Neuronal stem cell (in vitro differentiated cells): ENCODE data around the gene MISP.
A peak's percentile ranks its signal among the peaks of the same experiment; 100 is the strongest.

ENCODE experiments used
- DNase-seq: peaks from one replicate; pipeline ENCODE4 v3.0.0-alpha.2; 2013; ENCODE audit warnings: low spot score
- H2AFZ ChIP-seq: one replicate; pipeline ENCODE4 v1.6.1; 2013; ENCODE audit warnings: mild to moderate bottlenecking, low read length, inconsistent platforms
- H2AK5ac ChIP-seq: 2 replicates; pipeline ENCODE4 v1.6.1; 2013; ENCODE audit warnings: low read depth, mild to moderate bottlenecking, inconsistent platforms, low read length, moderate library complexity, mixed read lengths
- H2BK120ac ChIP-seq: 2 replicates; pipeline ENCODE4 v1.6.1; 2013; ENCODE audit warnings: low read depth, mild to moderate bottlenecking, inconsistent platforms, low read length, moderate library complexity, mixed read lengths
- H2BK12ac ChIP-seq: one replicate; pipeline ENCODE4 v1.6.1; 2013; ENCODE audit warnings: low read length, inconsistent platforms
- H2BK15ac ChIP-seq: 2 replicates; pipeline ENCODE4 v1.6.1; 2013; ENCODE audit warnings: mild to moderate bottlenecking, low read length, inconsistent platforms, mixed read lengths
- H2BK5ac ChIP-seq: one replicate; pipeline ENCODE4 v1.6.1; 2013; ENCODE audit warnings: inconsistent platforms, mild to moderate bottlenecking, low read length, moderate library complexity
- H3K14ac ChIP-seq: one replicate; pipeline ENCODE4 v1.6.1; 2013; ENCODE audit warnings: low read length, inconsistent platforms
- H3K18ac ChIP-seq: 2 replicates; pipeline ENCODE4 v1.6.1; 2013; ENCODE audit warnings: low read length, inconsistent platforms
- H3K23ac ChIP-seq: 2 replicates; pipeline ENCODE4 v1.6.1; 2013; ENCODE audit warnings: low read depth, mild to moderate bottlenecking, mixed read lengths, low read length, inconsistent platforms; ENCODE audit not compliant: poor library complexity
- H3K27ac ChIP-seq: replicated peaks from 3 replicates; pipeline ENCODE4 v1.5.1; 2013; ENCODE audit warnings: low read length, inconsistent platforms
- H3K27me3 ChIP-seq, 3 experiments: 2 replicates each; pipeline ENCODE4 v1.6.1; 2013; ENCODE audit warnings: low read length in 3 of 3, mild to moderate bottlenecking in 2 of 3, inconsistent platforms in 1 of 3, low read depth in 1 of 3, mixed read lengths in 1 of 3, moderate library complexity in 1 of 3; ENCODE audit not compliant: control insufficient read depth in 3 of 3, insufficient read depth in 3 of 3
- H3K36me3 ChIP-seq, 2 donors: replicated peaks in 1 of 2; 2 replicates each; pipeline ENCODE4 v1.6.1; 2013; ENCODE audit warnings: low read length in 2 of 2; ENCODE audit not compliant: control insufficient read depth in 2 of 2, insufficient read depth in 2 of 2
- H3K4ac ChIP-seq: 2 replicates; pipeline ENCODE4 v1.6.1; 2013; ENCODE audit warnings: inconsistent platforms, mild to moderate bottlenecking, low read length, moderate library complexity
- H3K4me1 ChIP-seq, 2 donors: 1 replicate in 1 of 2; 2 replicates in 1 of 2; pipeline ENCODE4 v1.6.1; 2013; ENCODE audit warnings: low read length in 2 of 2, low read depth in 1 of 2; ENCODE audit not compliant: control insufficient read depth in 2 of 2, insufficient read depth in 1 of 2
- H3K4me2 ChIP-seq: one replicate; pipeline ENCODE4 v1.6.1; 2013; ENCODE audit warnings: mild to moderate bottlenecking, low read length, inconsistent platforms; ENCODE audit not compliant: insufficient read depth, poor library complexity, severe bottlenecking
- H3K4me3 ChIP-seq, 2 donors: 2 replicates each; pipeline ENCODE4 v1.5.1; 2013; ENCODE audit warnings: low read length in 2 of 2, mild to moderate bottlenecking in 2 of 2, inconsistent platforms in 1 of 2, moderate library complexity in 1 of 2
- H3K79me1 ChIP-seq: one replicate; pipeline ENCODE4 v1.6.1; 2013; ENCODE audit warnings: low read depth, mild to moderate bottlenecking, inconsistent platforms, low read length, moderate library complexity
- H3K9ac ChIP-seq: one replicate; pipeline ENCODE4 v1.6.1; 2013; ENCODE audit warnings: mild to moderate bottlenecking, low read depth, low read length, inconsistent platforms; ENCODE audit not compliant: poor library complexity
- H3K9me3 ChIP-seq, 2 donors: replicated peaks in 1 of 2; 2 replicates each; pipeline versions ENCODE3 to v1.6.1; 2013; ENCODE audit warnings: low read length in 2 of 2, mild to moderate bottlenecking in 2 of 2, inconsistent platforms in 1 of 2, low read depth in 1 of 2, mixed read lengths in 1 of 2, moderate library complexity in 1 of 2; ENCODE audit not compliant: control insufficient read depth in 2 of 2, insufficient read depth in 1 of 2
- H4K8ac ChIP-seq: one replicate; pipeline ENCODE4 v1.6.1; 2013; ENCODE audit warnings: low read depth, mild to moderate bottlenecking, inconsistent platforms, low read length, moderate library complexity
- H4K91ac ChIP-seq: one replicate; pipeline ENCODE4 v1.6.1; 2013; ENCODE audit warnings: low read length, low read depth, mild to moderate bottlenecking, inconsistent platforms; ENCODE audit not compliant: poor library complexity
- WGBS, 2 donors: extraction: QIAGEN DNeasy Blood & Tissue Kit; methylation state at CpG; one replicate each; pipeline ENCODE4 v1.1.7; 2013; ENCODE audit warnings: missing lambda C conversion rate in 2 of 2, mixed read lengths in 1 of 2; ENCODE audit not compliant: insufficient read length in 2 of 2, insufficient replicate concordance in 1 of 2; ENCODE audit errors: extremely low coverage in 2 of 2; 5-methylcytosine and 5-hydroxymethylcytosine counted together

MISP gene

GRCh38 chr19:709196-709964 lies 41.5 kb upstream of the MISP start:
- Histone ChIP-seq H3K79me1 (peaks cover 25% of the 10 kb centered on the region), H3K36me3 (peaks cover 0 to 3% of the 10 kb centered on the region in 2 donors), H2AFZ (peak overlapping the region; percentile 75), H3K9ac (peak overlapping the region; percentile 93), H3K4me3 (peak overlapping the region; percentile 63 to 92), H3K4me1 (peaks cover 3 to 6% of the 10 kb centered on the region in 2 donors), H3K9me3 (peaks cover 2 to 3% of the 10 kb centered on the region in 2 donors), H3K4ac (peak overlapping the region; percentile 66), H3K27me3 (peaks cover 0 to 3% (median 2%) of the 10 kb centered on the region in 3 experiments), H4K8ac (no peak overlapping the region), H3K14ac (peak overlapping the region; percentile 94), H3K18ac (peak overlapping the region; percentile 96), H2AK5ac (peak overlapping the region; percentile 96), H4K91ac (no peak overlapping the region), H2BK120ac (peak overlapping the region; percentile 47), H2BK5ac (no peak overlapping the region), H3K4me2 (peak overlapping the region; percentile 89), H3K23ac (no peak overlapping the region), H3K27ac (no peak overlapping the region), H2BK12ac (no peak overlapping the region), H2BK15ac (peak overlapping the region; percentile 81)
- no CpG with 5 or more reads among the region's 78 CpGs for WGBS, 2 donors
- no peak for DNase-seq

GRCh38 chr19:709965-710571 lies 40.8 kb upstream of the MISP start:
- Histone ChIP-seq H2AFZ (no peak overlapping the region), H3K18ac (peak overlapping the region; percentile 96), H2BK120ac (peak overlapping the region; percentile 47), H3K27ac (no peak overlapping the region), H3K14ac (peak overlapping the region; percentile 94), H3K36me3 (peaks cover 0 to 3% of the 10 kb centered on the region in 2 donors), H2AK5ac (peak overlapping the region; percentile 96), H3K4me2 (peak overlapping the region; percentile 89), H2BK12ac (no peak overlapping the region), H3K4me3 (peak overlapping the region; percentile 63 to 92), H3K23ac (no peak overlapping the region), H3K4ac (peak overlapping the region; percentile 53), H3K9me3 (peaks cover 2 to 3% of the 10 kb centered on the region in 2 donors), H2BK15ac (peak overlapping the region; percentile 81), H3K79me1 (peaks cover 25% of the 10 kb centered on the region), H3K4me1 (peaks cover 3 to 6% of the 10 kb centered on the region in 2 donors), H4K91ac (no peak overlapping the region), H4K8ac (no peak overlapping the region), H3K9ac (peak overlapping the region; percentile 83), H2BK5ac (no peak overlapping the region), H3K27me3 (no peaks in the 10 kb centered on the region)
- no peak for DNase-seq
- no CpG with 5 or more reads among the region's 27 CpGs for WGBS, 2 donors

- H3K18ac ChIP-seq, result peak overlapping the region; percentile 53
- no peak overlapping the region for H4K91ac ChIP-seq
- H3K4me3 ChIP-seq, result no peak overlapping the region
- H2AK5ac ChIP-seq, result peak overlapping the region; percentile 10
- no peak for DNase-seq
- no peak overlapping the region for H2BK12ac ChIP-seq
- H3K79me1 ChIP-seq, result peaks cover 27% of the 10 kb centered on the region
- peak overlapping the region; percentile 44 for H3K23ac ChIP-seq
- WGBS, 2 donors, result no CpG with 5 or more reads among the region's 21 CpGs
- no peak overlapping the region for H2AFZ ChIP-seq
- H3K27ac ChIP-seq, result no peak overlapping the region
- H3K36me3 ChIP-seq, result peaks cover 2 to 7% of the 10 kb centered on the region in 2 donors
- H2BK120ac ChIP-seq, result no peak overlapping the region
- no peak overlapping the region for H3K4ac ChIP-seq
- H2BK5ac ChIP-seq, result no peak overlapping the region
- no peaks in the 10 kb centered on the region for H3K27me3 ChIP-seq
- no peak overlapping the region for H4K8ac ChIP-seq
- no peak overlapping the region for H2BK15ac ChIP-seq
- H3K4me1 ChIP-seq, result peaks cover 3 to 6% of the 10 kb centered on the region in 2 donors
- H3K9ac ChIP-seq, result no peak overlapping the region
- no peak overlapping the region for H3K4me2 ChIP-seq
- H3K14ac ChIP-seq, result no peak overlapping the region
- peaks cover 6 to 10% of the 10 kb centered on the region in 2 donors for H3K9me3 ChIP-seq
These were observed 40.1 kb upstream of the MISP start for GRCh38 chr19:710767-711166.

GRCh38 chr19:711254-711653 lies 39.7 kb upstream of the MISP start:
- H3K27me3 ChIP-seq, result no peaks in the 10 kb centered on the region
- H3K4ac ChIP-seq, result no peak overlapping the region
- no peak overlapping the region for H2BK15ac ChIP-seq
- H3K4me3 ChIP-seq, result no peak overlapping the region
- H2AK5ac ChIP-seq, result no peak overlapping the region
- no peak for DNase-seq
- peaks cover 2 to 7% of the 10 kb centered on the region in 2 donors for H3K36me3 ChIP-seq
- H3K14ac ChIP-seq, result no peak overlapping the region
- no peak overlapping the region for H4K8ac ChIP-seq
- no peak overlapping the region for H3K18ac ChIP-seq
- H3K27ac ChIP-seq, result no peak overlapping the region
- peaks cover 6 to 12% of the 10 kb centered on the region in 2 donors for H3K9me3 ChIP-seq
- no peak overlapping the region for H2AFZ ChIP-seq
- H3K4me2 ChIP-seq, result no peak overlapping the region
- H3K4me1 ChIP-seq, result peaks cover 3 to 6% of the 10 kb centered on the region in 2 donors
- peaks cover 28% of the 10 kb centered on the region for H3K79me1 ChIP-seq
- no peak overlapping the region for H3K23ac ChIP-seq
- H4K91ac ChIP-seq, result no peak overlapping the region
- WGBS, 2 donors, result no CpG with 5 or more reads among the region's 8 CpGs
- H2BK12ac ChIP-seq, result no peak overlapping the region
- no peak overlapping the region for H3K9ac ChIP-seq
- no peak overlapping the region for H2BK120ac ChIP-seq
- no peak overlapping the region for H2BK5ac ChIP-seq
